Endothelial cell (in vitro differentiated cells): ENCODE data around the gene DISC1. TPM values are rescaled to one million over a fixed set of nuclear protein-coding genes. Genes with fewer than 3 reads are reported as not detected.
A peak's percentile ranks its signal among the peaks of the same experiment; 100 is the strongest.
"Not testable (repeated sequence)": the region's sequence is repeated elsewhere in the genome, so short reads cannot be mapped to it uniquely, and the experiment has no call there.

Experiments
- DNase-seq: peaks from one replicate; pipeline ENCODE4 v3.0.0; 2021; ENCODE audit warnings: low spot score
- H3K27ac Mint-ChIP-seq: one replicate; pipeline ENCODE4 v1.8.0; 2021; ENCODE audit warnings: mixed read lengths, inconsistent platforms; ENCODE audit not compliant: unreplicated experiment
- H3K27me3 Mint-ChIP-seq: one replicate; pipeline ENCODE4 v1.8.0; 2021; ENCODE audit warnings: mild to moderate bottlenecking, moderate library complexity, mixed read lengths, inconsistent platforms; ENCODE audit not compliant: unreplicated experiment
- H3K36me3 Mint-ChIP-seq: one replicate; pipeline ENCODE4 v1.8.0; 2021; ENCODE audit warnings: mild to moderate bottlenecking, low read depth, mixed read lengths, inconsistent platforms; ENCODE audit not compliant: unreplicated experiment
- H3K4me1 Mint-ChIP-seq: one replicate; pipeline ENCODE4 v1.8.0; 2021; ENCODE audit warnings: mild to moderate bottlenecking, mixed read lengths, inconsistent platforms; ENCODE audit not compliant: unreplicated experiment
- H3K4me3 Mint-ChIP-seq: one replicate; pipeline ENCODE4 v1.8.0; 2021; ENCODE audit warnings: mild to moderate bottlenecking, mixed read lengths, inconsistent platforms; ENCODE audit not compliant: unreplicated experiment
- H3K9me3 Mint-ChIP-seq: one replicate; pipeline ENCODE4 v1.8.0; 2021; ENCODE audit warnings: mixed read lengths, inconsistent platforms; ENCODE audit not compliant: unreplicated experiment
- CTCF ChIP-seq: fragments of 200-600 bp; sonication (generic); IDR thresholded peaks from one replicate; pipeline ENCODE4 v1.5.0; 2021; ENCODE audit warnings: antibody characterized with exemption; ENCODE audit not compliant: unreplicated experiment
- total RNA-seq: library from RNA; stranded (reverse); fragmentation: NEBNext Ultra II Directional; extraction: Animal tissue kit (Norgen Biotek cat#: 25700); gene quantifications from one replicate; pipeline ENCODE4 v1.2.1, GENCODE V29; 2021; ENCODE audit not compliant: unreplicated experiment

The DISC1 gene
- total RNA-seq, 1 donor from 2014 or later = 82.5 TPM

- no peaks in the 10 kb centered on the region for H3K9me3 Mint-ChIP-seq
- H3K4me3 Mint-ChIP-seq = peak overlapping the region; percentile 29
- H3K27ac Mint-ChIP-seq = no peak overlapping the region
- H3K36me3 Mint-ChIP-seq = peaks cover 37% of the 10 kb centered on the region
- H3K4me1 Mint-ChIP-seq = no peaks in the 10 kb centered on the region
- no peaks in the 10 kb centered on the region for H3K27me3 Mint-ChIP-seq
- no peak for DNase-seq
- no peak for TF ChIP-seq CTCF
Measured at GRCh38 chr1:231903586-231904081, 277.0 kb downstream of the DISC1 start.

- H3K36me3 Mint-ChIP-seq = peaks cover 37% of the 10 kb centered on the region
- not testable (repeated sequence) for H3K27ac Mint-ChIP-seq, H3K4me1 Mint-ChIP-seq, H3K27me3 Mint-ChIP-seq, DNase-seq, H3K9me3 Mint-ChIP-seq, H3K4me3 Mint-ChIP-seq
Measured at GRCh38 chr1:231907310-231907709, 280.7 kb downstream of the DISC1 start.

- Mint-ChIP-seq H3K36me3 (peaks cover 17% of the 10 kb centered on the region), H3K27me3 (peaks cover 6% of the 10 kb centered on the region), H3K4me3 (no peak overlapping the region), H3K4me1 (peaks cover 53% of the 10 kb centered on the region), H3K27ac (peak overlapping the region; percentile 26), H3K9me3 (no peaks in the 10 kb centered on the region)
- no peak for DNase-seq
- TF ChIP-seq CTCF = no peak
Measured at GRCh38 chr1:231913493-231913892, 286.9 kb downstream of the DISC1 start.

- peak overlapping the region; percentile 89 for H3K27ac Mint-ChIP-seq
- H3K4me3 Mint-ChIP-seq = peak overlapping the region; percentile 64
- no peak for TF ChIP-seq CTCF
- no peak for DNase-seq
- H3K36me3 Mint-ChIP-seq = peaks cover 12% of the 10 kb centered on the region
- no peaks in the 10 kb centered on the region for H3K9me3 Mint-ChIP-seq
- H3K4me1 Mint-ChIP-seq = peaks cover 68% of the 10 kb centered on the region
- H3K27me3 Mint-ChIP-seq = peaks cover 6% of the 10 kb centered on the region
Measured at GRCh38 chr1:231918239-231919015, 291.8 kb downstream of the DISC1 start.

- Mint-ChIP-seq H3K27me3 (peaks cover 2% of the 10 kb centered on the region), H3K9me3 (no peaks in the 10 kb centered on the region), H3K27ac (peak overlapping the region; percentile 89), H3K36me3 (peaks cover 12% of the 10 kb centered on the region), H3K4me1 (peaks cover 71% of the 10 kb centered on the region), H3K4me3 (no peak overlapping the region)
- TF ChIP-seq CTCF = no peak
- DNase-seq = no peak
Measured at GRCh38 chr1:231919239-231919885, 292.8 kb downstream of the DISC1 start.
